ENCODE results near the gene DCTN5.
"Not testable (repeated sequence)": the region's sequence is repeated elsewhere in the genome, so short reads cannot be mapped to it uniquely, and the experiment has no call there.

The DCTN5 gene

GRCh38 chr16:23608194-23608593 is 33.1 kb upstream of the DCTN5 start:
- no peak for TF ChIP-seq CTCF (conservative IDR thresholded peaks at IDR 0.05; ENCODE audit: low read depth, low read length)
- no peak overlapping the region for H3K4me3 ChIP-seq (ENCODE audit: low read length)
- DNase-seq (ENCODE audit: low read depth), result no peak

GRCh38 chr16:23609929-23610328 is 31.3 kb upstream of the DCTN5 start:
- H3K4me3 ChIP-seq (ENCODE audit: low read length), result no peak overlapping the region
- TF ChIP-seq CTCF (conservative IDR thresholded peaks at IDR 0.05; ENCODE audit: low read depth, low read length), result no peak
- no peak for DNase-seq (ENCODE audit: low read depth)

- not testable (repeated sequence) for DNase-seq (ENCODE audit: low read depth)
Observed at GRCh38 chr16:23610905-23611304, 30.4 kb upstream of the DCTN5 start.

GRCh38 chr16:23611936-23612335 is 29.3 kb upstream of the DCTN5 start:
- no peak for TF ChIP-seq CTCF (conservative IDR thresholded peaks at IDR 0.05; ENCODE audit: low read depth, low read length)
- no peak overlapping the region for H3K4me3 ChIP-seq (ENCODE audit: low read length)
- no peak for DNase-seq (ENCODE audit: low read depth)

More at GRCh38 chr16:23610905-23611304, 30.4 kb upstream of the DCTN5 start:
- not testable (repeated sequence) for H3K4me3 ChIP-seq (ENCODE audit: low read length)

GRCh38 chr16:23615805-23616204 is 25.5 kb upstream of the DCTN5 start:
- H3K4me3 ChIP-seq (ENCODE audit: low read length), result no peak overlapping the region
- no peak for DNase-seq (ENCODE audit: low read depth)
- no peak for TF ChIP-seq CTCF (conservative IDR thresholded peaks at IDR 0.05; ENCODE audit: low read depth, low read length)

GRCh38 chr16:23624092-23624491 is 17.2 kb upstream of the DCTN5 start:
- DNase-seq (ENCODE audit: low read depth), result no peak
- H3K4me3 ChIP-seq (ENCODE audit: low read length), result no peak overlapping the region
- no peak for TF ChIP-seq CTCF (conservative IDR thresholded peaks at IDR 0.05; ENCODE audit: low read depth, low read length)

- TF ChIP-seq CTCF (conservative IDR thresholded peaks at IDR 0.05; ENCODE audit: low read depth, low read length), result no peak
- no peak overlapping the region for H3K4me3 ChIP-seq (ENCODE audit: low read length)
- DNase-seq (ENCODE audit: low read depth), result no peak
Observed at GRCh38 chr16:23629516-23629915, 11.8 kb upstream of the DCTN5 start.

GRCh38 chr16:23631874-23632273 is 9.4 kb upstream of the DCTN5 start:
- H3K4me3 ChIP-seq (ENCODE audit: low read length); DNase-seq (ENCODE audit: low read depth): not testable (repeated sequence)

Data from retinal pigment epithelial cell (primary cell).